Activated gamma-delta T cell (primary cell): ENCODE measurements around the gene STK31.
"Not testable (repeated sequence)": the region's sequence is repeated elsewhere in the genome, so short reads cannot be mapped to it uniquely, and the experiment has no call there.

Experiments used
- DNase-seq: peaks from one replicate; lab custom pipeline; 2025; lab: John Stamatoyannopoulos, UW

STK31 gene

GRCh38 chr7:23713285-23714149, 3.5 kb downstream of the STK31 start:
- DNase-seq, result no peak

GRCh38 chr7:23714150-23714464, 4.1 kb downstream of the STK31 start:
- DNase-seq, result no peak

DNA sequence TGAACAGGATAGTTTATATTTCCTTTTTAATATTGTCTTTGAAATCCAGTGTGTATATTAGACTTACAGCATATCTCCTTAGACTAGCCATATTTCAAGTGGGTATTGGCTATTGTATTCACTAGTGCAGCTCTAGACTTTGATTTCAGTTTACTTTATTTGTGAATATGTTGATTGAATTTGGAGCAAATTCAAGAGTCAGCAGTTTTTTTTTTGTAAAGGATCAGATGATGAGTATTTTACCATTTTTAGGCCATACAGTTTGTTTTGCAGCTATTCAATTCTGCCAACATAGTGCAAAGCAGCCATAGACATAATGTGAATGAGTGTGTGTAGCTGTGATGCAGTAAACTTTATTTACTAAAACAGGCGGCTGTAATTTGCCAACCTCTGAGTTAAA, 4.6 kb downstream of the STK31 start:
- DNase-seq, result no peak

- no peak for DNase-seq
These were observed 5.1 kb downstream of the STK31 start for GRCh38 chr7:23715099-23715498.

DNA sequence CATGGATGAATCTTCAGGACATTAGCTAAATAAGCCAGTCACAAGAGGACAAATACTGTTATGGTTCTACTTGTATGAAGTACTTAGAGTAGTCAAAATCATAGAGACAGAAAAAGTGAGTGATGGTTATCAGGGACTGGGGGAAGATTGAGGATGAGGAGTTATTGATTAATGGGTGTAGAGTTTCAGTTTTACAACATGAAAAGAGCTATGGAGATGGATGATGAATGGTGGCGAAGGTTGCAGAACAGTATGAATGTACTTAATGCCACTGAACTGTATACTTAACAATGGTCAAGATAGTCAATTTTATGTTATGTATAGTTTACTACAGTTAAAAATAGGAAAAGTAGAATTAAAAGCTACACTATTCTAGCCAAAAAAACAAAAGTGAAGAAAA, 7.8 kb downstream of the STK31 start:
- DNase-seq, result no peak

DNA sequence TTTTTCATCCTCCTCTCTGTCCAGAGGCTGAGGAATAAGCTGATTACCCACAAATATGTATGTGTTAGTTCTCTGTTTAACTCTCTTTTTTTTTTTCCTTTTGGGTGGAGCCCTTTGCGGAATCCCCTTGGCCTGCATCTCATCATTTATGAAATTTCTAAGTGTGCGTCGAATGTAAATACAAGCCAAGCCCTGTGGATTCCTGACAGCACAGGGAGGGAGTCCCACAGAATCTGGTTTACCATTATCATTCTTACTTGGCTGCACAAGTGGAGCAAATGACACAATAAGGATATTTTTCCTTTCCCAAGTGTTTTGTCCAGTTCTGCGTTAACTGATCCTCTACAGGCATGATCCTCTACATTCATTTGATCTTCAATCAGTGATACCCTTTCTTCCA, 11.4 kb downstream of the STK31 start:
- DNase-seq, result no peak

DNA sequence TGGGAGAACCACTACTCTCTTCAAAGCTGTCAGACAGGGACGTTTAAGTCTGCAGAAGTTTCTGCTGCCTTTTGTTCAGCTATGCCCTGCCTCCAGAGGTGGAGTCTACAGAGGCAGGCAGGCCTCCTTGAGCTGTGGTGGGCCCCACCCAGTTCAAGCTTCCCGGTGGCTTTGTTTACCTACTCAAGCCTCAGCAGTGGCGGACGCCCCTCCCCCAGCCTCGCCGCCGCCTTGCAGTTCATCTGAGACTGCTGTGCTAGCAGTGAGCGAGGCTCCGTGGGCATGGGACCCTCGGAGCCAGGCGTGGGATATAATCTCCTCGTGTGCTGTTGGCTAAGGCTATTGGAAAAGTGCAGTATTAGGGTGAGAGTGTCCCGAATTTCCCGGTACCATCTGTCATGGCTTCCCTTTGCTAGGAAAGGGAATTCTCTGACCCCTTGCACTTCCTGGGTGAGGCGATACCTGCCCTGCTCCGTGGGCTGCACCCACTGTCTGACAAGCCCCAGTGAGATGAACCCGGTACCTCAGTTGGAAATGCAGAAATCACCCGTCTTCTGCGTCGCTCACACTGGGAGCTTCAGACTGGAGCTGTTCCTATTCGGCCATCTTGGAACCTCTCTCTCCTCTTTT, 12.7 kb downstream of the STK31 start:
- DNase-seq, result not testable (repeated sequence)

GRCh38 chr7:23724113-23724512, 14.1 kb downstream of the STK31 start:
- not testable (repeated sequence) for DNase-seq

DNA sequence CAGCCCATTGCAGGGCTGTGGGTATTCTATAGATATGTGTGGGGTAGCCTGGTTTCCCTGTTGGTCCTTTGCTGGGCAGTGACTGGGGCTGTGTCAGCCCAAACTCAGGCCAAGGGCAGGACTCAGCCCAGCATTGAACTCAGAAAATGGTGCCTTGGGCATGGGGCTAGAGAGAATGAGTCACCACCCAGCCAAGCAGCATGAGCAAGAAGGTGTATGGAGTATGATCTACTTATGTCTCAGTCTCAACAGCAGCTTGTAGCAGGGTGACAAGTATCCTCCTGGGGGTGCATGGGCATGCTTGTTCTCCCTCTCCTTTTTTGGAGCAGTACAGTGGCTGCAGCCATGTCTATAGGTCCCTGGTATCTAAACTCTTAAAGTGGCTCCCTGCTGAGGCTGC, 32.0 kb downstream of the STK31 start:
- DNase-seq, result no peak

DNA sequence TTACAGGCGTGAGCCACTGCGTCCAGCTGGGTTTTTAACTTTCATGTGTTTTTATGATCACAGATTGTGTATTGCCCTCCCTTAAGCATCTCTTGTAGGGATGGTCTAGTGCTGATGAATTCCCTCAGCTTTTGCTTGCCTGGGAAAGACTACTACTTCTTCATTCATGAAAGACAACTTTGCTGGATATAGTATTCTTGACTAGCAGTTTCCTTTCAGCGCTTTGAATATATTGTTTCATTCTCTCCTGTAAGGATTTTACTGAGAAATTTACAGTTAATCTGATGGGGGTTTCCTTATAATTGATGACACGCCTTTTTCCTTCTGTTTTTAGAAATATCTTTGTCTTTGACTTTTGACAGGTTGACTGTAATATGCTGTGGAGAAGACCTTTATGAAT, 33.2 kb downstream of the STK31 start:
- no peak for DNase-seq

- no peak for DNase-seq
These were observed 36.6 kb downstream of the STK31 start for GRCh38 chr7:23746629-23747028.

DNA sequence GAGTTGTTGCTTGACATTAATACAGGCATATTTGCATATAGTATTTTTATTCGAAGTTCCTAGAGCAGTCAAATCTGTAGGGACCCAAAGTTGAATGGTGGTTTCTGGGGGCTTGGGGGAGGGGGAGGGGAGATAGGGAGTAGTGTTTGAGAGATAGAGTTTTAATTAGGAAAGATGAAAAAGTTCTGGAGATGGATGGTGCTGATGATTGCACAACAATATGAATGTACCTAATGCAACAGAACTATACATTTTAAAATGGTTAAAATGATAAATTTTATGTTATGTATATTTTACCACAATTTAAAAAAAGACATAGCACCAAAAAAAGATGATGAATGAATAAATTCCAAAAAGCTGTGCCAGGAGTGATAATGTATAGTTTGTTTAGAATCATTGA, 41.8 kb downstream of the STK31 start:
- DNase-seq, result no peak

- not testable (repeated sequence) for DNase-seq
These were observed 48.8 kb downstream of the STK31 start for GRCh38 chr7:23758839-23759238.

DNA sequence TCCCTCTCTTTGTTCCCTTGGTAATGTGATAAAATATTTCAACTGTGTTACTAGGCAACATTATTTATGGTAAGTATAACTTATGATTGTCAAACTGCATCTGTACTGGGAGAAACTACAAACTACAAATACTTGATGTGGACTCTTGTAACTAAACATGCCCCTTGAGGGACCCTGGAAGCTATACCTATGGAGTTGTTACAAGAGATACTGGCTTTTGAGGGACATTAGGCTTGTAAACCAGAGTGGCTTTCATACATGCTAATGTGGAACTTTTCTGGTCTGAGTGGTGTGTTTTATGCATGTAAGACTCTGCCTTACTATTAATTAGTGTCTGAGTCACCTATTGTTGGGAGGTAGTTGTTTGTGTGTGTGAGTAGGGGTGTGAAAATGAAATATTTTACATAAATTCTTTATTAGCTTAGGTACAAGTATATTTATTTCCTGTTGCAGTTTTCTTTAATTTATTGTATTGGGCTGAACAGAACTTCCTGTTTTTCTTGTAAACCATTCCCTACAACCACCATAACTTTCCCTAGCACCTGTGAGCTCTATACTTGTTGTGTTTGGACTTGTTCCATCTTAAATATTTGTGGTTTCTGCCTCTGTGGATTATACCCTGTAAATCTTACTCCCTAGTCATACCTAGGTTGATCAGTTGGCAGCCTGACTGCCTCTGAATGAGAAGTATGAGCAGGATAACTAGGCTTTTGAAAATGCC, 49.8 kb downstream of the STK31 start:
- DNase-seq, result no peak

- DNase-seq, result no peak
These were observed 55.9 kb downstream of the STK31 start for GRCh38 chr7:23765943-23766342.

DNA sequence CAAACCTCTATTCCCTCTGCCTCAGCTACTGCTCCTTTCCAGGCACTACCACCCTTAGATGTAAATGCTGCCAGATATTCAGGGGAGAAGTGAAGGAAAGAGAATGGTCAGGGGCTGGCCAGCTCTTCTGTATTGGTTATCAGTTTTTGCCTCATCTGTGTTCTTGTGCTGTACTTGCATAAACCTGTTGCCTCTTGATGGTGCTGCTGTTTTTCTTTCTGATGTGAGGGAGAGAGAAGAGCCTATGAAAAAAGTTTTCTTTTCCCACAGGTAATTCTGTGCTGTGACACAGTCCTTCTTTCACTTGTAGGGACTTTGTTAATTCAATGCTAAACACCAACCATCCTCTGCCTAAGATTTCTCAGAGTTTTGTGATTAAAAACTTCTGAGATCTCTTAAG, 57.5 kb downstream of the STK31 start:
- DNase-seq, result no peak

- DNase-seq, result no peak
These were observed 58.0 kb downstream of the STK31 start for GRCh38 chr7:23768022-23768421.

- not testable (repeated sequence) for DNase-seq
These were observed 69.3 kb downstream of the STK31 start for GRCh38 chr7:23779185-23779800.

GRCh38 chr7:23783115-23783514, 73.1 kb downstream of the STK31 start:
- DNase-seq, result no peak

GRCh38 chr7:23787272-23787671, 77.3 kb downstream of the STK31 start:
- no peak for DNase-seq

- DNase-seq, result no peak
These were observed 78.8 kb downstream of the STK31 start for GRCh38 chr7:23788843-23789242.

- DNase-seq, result no peak
These were observed 81.7 kb downstream of the STK31 start for GRCh38 chr7:23791721-23792120.
